ENCODE data around the gene SLC25A33.

Gene SLC25A33

DNA sequence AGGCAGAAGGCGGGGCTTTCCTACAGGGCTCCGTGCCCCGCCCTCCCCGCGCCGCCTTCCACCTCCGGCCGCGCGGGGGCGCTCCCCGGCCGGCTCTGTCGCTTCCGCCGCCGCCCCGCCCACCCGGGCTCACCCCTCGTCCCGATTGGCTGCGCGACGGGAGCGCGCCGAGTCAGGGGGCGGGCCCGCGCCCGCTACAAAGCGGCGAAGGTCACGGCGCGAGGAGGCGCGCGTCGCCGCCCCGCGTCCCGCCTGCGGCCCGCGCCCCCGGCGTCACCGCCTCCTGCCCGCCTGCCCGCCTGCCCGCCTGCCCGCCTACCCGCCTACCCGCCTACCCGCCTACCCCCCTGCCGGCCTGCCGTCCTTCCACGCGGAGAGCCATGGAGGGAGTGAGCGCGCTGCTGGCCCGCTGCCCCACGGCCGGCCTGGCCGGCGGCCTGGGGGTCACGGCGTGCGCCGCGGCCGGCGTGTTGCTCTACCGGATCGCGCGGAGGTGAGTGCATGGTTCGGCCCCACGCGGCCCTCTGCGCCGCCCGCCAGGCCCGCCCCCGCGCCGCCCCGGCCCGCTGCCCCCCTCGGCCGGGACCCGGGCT lies 49.4 kb downstream of the SLC25A33 start, which contains the start of gene TMEM201 (continued):
- TF ChIP-seq ATF2 (tag by site-specific recombination; IDR thresholded peaks at IDR 0.05; ENCODE audit: low read depth), result no peak
- no peak for TF ChIP-seq ZNF10 (tag by site-specific recombination; IDR thresholded peaks at IDR 0.05)
- no peak for TF ChIP-seq ZNF449 (tag by site-specific recombination; IDR thresholded peaks at IDR 0.05)
- TF ChIP-seq ZNF350 (tag by site-specific recombination; IDR thresholded peaks at IDR 0.05), result no peak
- TF ChIP-seq ZNF571 (tag by site-specific recombination; IDR thresholded peaks at IDR 0.05), result no peak
- peak; percentile 83 for TF ChIP-seq KLF10 (tag by site-specific recombination; IDR thresholded peaks at IDR 0.05)
- TF ChIP-seq ZNF513 (tag by site-specific recombination; IDR thresholded peaks at IDR 0.05), result no peak
- TF ChIP-seq KLF9 (tag by site-specific recombination; IDR thresholded peaks at IDR 0.05; ENCODE audit: low read depth), result peak; percentile 68; the same call in 1 of the 2 replicates
- TF ChIP-seq, protein P1, sequence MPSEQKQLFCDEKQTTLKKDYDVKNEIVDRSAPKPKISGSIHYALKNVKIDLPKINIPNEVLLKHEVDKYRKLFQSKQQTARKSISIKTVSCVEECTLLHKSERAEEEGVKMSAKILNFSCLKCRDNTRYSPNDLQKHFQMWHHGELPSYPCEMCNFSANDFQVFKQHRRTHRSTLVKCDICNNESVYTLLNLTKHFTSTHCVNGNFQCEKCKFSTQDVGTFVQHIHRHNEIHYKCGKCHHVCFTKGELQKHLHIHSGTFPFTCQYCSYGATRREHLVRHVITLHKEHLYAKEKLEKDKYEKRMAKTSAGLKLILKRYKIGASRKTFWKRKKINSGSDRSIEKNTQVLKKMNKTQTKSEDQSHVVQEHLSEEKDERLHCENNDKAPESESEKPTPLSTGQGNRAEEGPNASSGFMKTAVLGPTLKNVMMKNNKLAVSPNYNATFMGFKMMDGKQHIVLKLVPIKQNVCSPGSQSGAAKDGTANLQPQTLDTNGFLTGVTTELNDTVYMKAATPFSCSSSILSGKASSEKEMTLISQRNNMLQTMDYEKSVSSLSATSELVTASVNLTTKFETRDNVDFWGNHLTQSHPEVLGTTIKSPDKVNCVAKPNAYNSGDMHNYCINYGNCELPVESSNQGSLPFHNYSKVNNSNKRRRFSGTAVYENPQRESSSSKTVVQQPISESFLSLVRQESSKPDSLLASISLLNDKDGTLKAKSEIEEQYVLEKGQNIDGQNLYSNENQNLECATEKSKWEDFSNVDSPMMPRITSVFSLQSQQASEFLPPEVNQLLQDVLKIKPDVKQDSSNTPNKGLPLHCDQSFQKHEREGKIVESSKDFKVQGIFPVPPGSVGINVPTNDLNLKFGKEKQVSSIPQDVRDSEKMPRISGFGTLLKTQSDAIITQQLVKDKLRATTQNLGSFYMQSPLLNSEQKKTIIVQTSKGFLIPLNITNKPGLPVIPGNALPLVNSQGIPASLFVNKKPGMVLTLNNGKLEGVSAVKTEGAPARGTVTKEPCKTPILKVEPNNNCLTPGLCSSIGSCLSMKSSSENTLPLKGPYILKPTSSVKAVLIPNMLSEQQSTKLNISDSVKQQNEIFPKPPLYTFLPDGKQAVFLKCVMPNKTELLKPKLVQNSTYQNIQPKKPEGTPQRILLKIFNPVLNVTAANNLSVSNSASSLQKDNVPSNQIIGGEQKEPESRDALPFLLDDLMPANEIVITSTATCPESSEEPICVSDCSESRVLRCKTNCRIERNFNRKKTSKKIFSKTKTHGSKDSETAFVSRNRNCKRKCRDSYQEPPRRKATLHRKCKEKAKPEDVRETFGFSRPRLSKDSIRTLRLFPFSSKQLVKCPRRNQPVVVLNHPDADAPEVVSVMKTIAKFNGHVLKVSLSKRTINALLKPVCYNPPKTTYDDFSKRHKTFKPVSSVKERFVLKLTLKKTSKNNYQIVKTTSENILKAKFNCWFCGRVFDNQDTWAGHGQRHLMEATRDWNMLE (tag by site-specific recombination; conservative IDR thresholded peaks at IDR 0.05; ENCODE audit: low read depth), result no peak
- no peak for TF ChIP-seq ZNF501 (tag by site-specific recombination; IDR thresholded peaks at IDR 0.05)
- TF ChIP-seq, protein P2, sequence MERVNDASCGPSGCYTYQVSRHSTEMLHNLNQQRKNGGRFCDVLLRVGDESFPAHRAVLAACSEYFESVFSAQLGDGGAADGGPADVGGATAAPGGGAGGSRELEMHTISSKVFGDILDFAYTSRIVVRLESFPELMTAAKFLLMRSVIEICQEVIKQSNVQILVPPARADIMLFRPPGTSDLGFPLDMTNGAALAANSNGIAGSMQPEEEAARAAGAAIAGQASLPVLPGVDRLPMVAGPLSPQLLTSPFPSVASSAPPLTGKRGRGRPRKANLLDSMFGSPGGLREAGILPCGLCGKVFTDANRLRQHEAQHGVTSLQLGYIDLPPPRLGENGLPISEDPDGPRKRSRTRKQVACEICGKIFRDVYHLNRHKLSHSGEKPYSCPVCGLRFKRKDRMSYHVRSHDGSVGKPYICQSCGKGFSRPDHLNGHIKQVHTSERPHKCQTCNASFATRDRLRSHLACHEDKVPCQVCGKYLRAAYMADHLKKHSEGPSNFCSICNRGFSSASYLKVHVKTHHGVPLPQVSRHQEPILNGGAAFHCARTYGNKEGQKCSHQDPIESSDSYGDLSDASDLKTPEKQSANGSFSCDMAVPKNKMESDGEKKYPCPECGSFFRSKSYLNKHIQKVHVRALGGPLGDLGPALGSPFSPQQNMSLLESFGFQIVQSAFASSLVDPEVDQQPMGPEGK (tag by site-specific recombination; IDR thresholded peaks at IDR 0.05), result 0 out of 2 replicates have a peak, but pooled peaks have one; percentile 19
- TF ChIP-seq EGR2 (tag by site-specific recombination; IDR thresholded peaks at IDR 0.05; ENCODE audit: low read depth), result no peak
- TF ChIP-seq SP3 (tag by site-specific recombination; IDR thresholded peaks at IDR 0.05), result peak; percentile 67; the same call in 1 of the 2 replicates
- TF ChIP-seq ZFHX2 (tag by site-specific recombination; conservative IDR thresholded peaks at IDR 0.05), result peak; percentile 73

Measured in HEK293 (cell line).